ENCODE results near the gene MINPP1.
"Not testable (repeated sequence)": the region's sequence is repeated elsewhere in the genome, so short reads cannot be mapped to it uniquely, and the experiment has no call there.

The MINPP1 gene

DNA sequence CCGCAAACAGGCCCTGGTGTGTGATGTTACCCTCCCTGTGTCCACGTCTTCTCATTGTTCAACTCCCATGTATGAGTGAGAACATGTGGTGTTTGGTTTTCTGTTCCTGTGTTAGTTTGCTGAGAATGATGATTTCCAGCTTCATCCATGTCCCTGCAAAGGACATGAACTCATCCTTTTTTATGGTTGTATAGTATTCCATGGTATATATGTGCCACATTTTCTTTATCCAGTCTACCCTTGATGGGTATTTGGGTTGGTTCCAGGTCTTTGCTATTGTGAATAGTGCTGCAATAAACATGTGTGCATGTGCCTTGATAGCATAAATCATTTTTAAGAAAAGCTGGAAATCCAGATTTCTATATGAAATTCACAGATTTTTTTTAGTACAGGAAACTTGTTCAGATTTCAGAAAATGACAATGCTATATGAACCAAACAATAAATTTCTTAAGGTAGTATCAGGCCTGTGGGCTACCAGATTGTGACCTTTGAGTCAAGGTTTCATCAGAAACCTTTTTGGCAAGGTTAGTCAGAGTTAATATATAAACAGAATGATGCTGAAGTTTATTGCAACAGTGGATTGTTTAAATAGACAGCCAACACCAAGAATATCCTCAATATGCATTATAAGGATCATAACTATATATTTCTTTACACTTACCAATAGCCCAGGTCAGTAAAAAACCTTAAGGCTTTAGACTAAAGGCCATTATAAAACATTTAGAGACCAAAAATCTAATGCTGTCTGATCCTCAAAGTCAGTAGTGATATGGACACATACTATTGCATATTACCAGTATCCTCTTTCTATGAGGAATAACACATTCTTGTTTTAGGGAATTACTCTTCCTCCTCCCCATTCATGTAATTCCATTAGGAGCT lies 86.3 kb downstream of the MINPP1 start:
- TF ChIP-seq ARNT (IDR thresholded peaks at IDR 0.05) (no peak), FOXK2 (IDR thresholded peaks at IDR 0.05) (no peak), FOXM1 (IDR thresholded peaks at IDR 0.05; ENCODE audit: borderline replicate concordance) (no peak), SP1 (IDR thresholded peaks at IDR 0.05) (no peak), HDGF (IDR thresholded peaks at IDR 0.05; ENCODE audit: borderline replicate concordance) (no peak), ELF4 (IDR thresholded peaks at IDR 0.05) (no peak), SUZ12 (IDR thresholded peaks at IDR 0.05) (no peak), TARDBP (IDR thresholded peaks at IDR 0.05) (no peak), CTBP1 (IDR thresholded peaks at IDR 0.05; ENCODE audit: borderline replicate concordance) (no peak)
- CTCF ChIA-PET: no interaction called here
- POLR2A ChIA-PET: no interaction called here
- no peak for DNase-seq (ENCODE audit: extremely low spot score)

DNA sequence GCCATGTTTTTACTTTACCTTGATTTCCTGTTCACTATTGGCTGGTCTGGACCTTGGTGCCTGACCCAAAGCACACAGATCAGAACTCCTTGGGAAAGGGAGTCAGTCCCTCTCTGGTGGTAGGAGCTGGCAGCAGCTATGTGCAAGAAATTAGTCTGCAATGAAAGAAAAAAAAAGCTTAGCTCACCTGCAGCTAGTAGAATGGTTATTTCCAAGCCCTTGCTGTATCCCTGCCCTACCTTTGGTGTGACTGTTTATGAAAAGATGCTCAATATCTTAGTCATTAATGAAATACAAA lies 86.8 kb downstream of the MINPP1 start:
- POLR2A ChIA-PET: no interaction called here
- no peak for DNase-seq (ENCODE audit: extremely low spot score)
- TF ChIP-seq ARNT (IDR thresholded peaks at IDR 0.05): no peak
- no peak for TF ChIP-seq LEF1 (IDR thresholded peaks at IDR 0.05; ENCODE audit: borderline replicate concordance)
- no peak for TF ChIP-seq SP1 (IDR thresholded peaks at IDR 0.05)
- TF ChIP-seq CTBP1 (IDR thresholded peaks at IDR 0.05; ENCODE audit: borderline replicate concordance): no peak
- no peak for TF ChIP-seq BHLHE40 (IDR thresholded peaks at IDR 0.05; ENCODE audit: borderline replicate concordance)
- no peak for TF ChIP-seq HDGF (IDR thresholded peaks at IDR 0.05; ENCODE audit: borderline replicate concordance)
- TF ChIP-seq ELF4 (IDR thresholded peaks at IDR 0.05): no peak
- TF ChIP-seq L3MBTL2 (conservative IDR thresholded peaks at IDR 0.05): no peak
- TF ChIP-seq FOXA1 (IDR thresholded peaks at IDR 0.05): no peak
- TF ChIP-seq, protein P1, sequence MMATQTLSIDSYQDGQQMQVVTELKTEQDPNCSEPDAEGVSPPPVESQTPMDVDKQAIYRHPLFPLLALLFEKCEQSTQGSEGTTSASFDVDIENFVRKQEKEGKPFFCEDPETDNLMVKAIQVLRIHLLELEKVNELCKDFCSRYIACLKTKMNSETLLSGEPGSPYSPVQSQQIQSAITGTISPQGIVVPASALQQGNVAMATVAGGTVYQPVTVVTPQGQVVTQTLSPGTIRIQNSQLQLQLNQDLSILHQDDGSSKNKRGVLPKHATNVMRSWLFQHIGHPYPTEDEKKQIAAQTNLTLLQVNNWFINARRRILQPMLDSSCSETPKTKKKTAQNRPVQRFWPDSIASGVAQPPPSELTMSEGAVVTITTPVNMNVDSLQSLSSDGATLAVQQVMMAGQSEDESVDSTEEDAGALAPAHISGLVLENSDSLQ (IDR thresholded peaks at IDR 0.05): no peak
- TF ChIP-seq TARDBP (IDR thresholded peaks at IDR 0.05): no peak
- no peak for TF ChIP-seq SUZ12 (IDR thresholded peaks at IDR 0.05)
- no peak for TF ChIP-seq NFRKB (IDR thresholded peaks at IDR 0.05)
- no peak for TF ChIP-seq FOXM1 (IDR thresholded peaks at IDR 0.05; ENCODE audit: borderline replicate concordance)
- no peak for TF ChIP-seq FOXK2 (IDR thresholded peaks at IDR 0.05)
- no peak for TF ChIP-seq ZNF384 (IDR thresholded peaks at IDR 0.05)
- CTCF ChIA-PET: no interaction called here

DNA sequence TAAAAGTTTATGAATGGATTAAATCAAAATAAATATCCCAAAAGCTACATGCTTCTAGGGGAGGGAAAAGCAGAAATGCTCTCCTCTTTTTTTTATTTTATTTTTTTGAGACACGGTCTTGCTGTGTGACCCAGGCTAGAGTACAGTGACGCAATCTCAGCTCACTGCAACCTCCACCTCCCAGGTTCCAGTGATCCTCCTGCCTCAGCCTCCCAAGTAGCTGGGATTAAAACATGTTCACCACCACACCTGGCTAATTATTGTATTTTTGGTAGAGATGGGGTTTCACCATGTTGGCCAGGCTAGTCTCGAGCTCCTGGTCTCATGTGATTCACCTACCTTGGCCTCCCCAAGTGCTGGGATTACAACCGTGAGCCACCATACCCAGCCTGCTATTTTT lies 88.2 kb downstream of the MINPP1 start:
- CTCF ChIA-PET; DNase-seq (ENCODE audit: extremely low spot score); POLR2A ChIA-PET: not testable (repeated sequence)

DNA sequence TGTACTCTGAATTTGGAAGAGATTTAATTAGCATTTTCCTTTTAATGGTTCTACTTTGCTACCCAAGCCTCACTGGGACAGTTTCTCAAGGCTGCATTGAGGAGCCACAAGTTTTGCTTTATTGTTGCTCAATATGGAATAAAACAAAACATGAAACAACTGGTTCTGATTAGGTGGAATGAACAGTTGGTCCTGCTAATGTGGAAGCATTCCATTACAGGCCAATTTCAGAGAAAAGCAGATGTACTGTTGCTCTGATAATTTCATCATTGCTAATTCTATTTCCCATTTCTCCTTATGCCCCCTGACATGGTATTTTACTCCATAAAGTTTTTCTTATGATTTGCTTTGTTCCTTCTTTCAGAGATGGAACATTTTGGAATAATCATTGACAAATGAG lies 89.0 kb downstream of the MINPP1 start:
- POLR2A ChIA-PET: no interaction called here
- CTCF ChIA-PET: no interaction called here
- no peak for DNase-seq (ENCODE audit: extremely low spot score)
- TF ChIP-seq, protein P1 (IDR thresholded peaks at IDR 0.05): no peak
- no peak for TF ChIP-seq TARDBP (IDR thresholded peaks at IDR 0.05)

DNA sequence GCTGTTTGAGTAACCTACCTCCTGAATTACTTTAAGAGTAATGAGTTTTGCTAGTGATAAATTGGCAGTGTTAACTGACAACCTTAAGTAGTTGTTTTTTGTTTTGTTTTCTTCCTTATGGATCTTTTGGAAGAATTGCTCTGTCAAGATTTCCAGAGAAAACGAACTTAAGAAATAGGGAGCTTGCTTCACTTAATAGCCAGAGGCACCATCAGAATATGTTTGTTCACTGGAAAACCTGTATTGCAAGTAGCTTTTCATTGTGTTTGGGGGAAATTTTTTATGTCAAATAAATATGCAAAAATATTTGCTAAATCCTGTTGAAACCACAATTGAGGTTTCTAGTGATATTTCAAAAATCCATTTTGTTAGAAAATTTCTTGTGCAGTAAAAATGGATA lies 89.5 kb downstream of the MINPP1 start:
- POLR2A ChIA-PET: no interaction called here
- CTCF ChIA-PET: no interaction called here
- TF ChIP-seq SUZ12 (IDR thresholded peaks at IDR 0.05) (no peak), HDGF (IDR thresholded peaks at IDR 0.05; ENCODE audit: borderline replicate concordance) (no peak), FOXM1 (IDR thresholded peaks at IDR 0.05; ENCODE audit: borderline replicate concordance) (no peak), LEF1 (IDR thresholded peaks at IDR 0.05; ENCODE audit: borderline replicate concordance) (no peak), ZNF384 (IDR thresholded peaks at IDR 0.05) (no peak), TARDBP (IDR thresholded peaks at IDR 0.05) (no peak), L3MBTL2 (conservative IDR thresholded peaks at IDR 0.05) (no peak), FOXA1 (IDR thresholded peaks at IDR 0.05) (no peak), CTBP1 (IDR thresholded peaks at IDR 0.05; ENCODE audit: borderline replicate concordance) (no peak), BHLHE40 (IDR thresholded peaks at IDR 0.05; ENCODE audit: borderline replicate concordance) (no peak), ELF4 (IDR thresholded peaks at IDR 0.05) (no peak), SP1 (IDR thresholded peaks at IDR 0.05) (no peak), NFRKB (IDR thresholded peaks at IDR 0.05) (no peak), FOXK2 (IDR thresholded peaks at IDR 0.05) (no peak), ARNT (IDR thresholded peaks at IDR 0.05) (no peak)
- TF ChIP-seq, protein P1 (IDR thresholded peaks at IDR 0.05): no peak
- DNase-seq (ENCODE audit: extremely low spot score): no peak

DNA sequence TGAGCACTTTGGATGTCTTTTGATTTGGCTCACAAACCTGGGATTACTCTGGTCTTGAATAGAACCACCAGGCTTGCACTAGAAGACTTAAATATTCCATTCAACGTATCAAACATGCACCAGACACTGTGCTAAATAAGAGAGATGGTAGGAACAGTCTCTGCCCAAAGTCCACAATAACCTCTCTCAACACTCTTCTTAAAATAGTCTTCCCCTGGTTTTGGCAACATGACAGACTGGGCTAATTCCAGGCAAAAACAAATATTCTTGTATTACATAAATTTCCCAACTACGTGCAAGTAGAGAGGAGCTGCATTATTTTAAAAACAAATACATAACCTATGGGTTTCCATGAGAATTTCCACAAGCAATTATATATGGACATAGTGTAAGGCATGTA lies 90.2 kb downstream of the MINPP1 start:
- ChIA-PET CTCF (no interaction called here), POLR2A (no interaction called here)
- TF ChIP-seq BHLHE40 (IDR thresholded peaks at IDR 0.05; ENCODE audit: borderline replicate concordance) (no peak), SUZ12 (IDR thresholded peaks at IDR 0.05) (no peak), ARNT (IDR thresholded peaks at IDR 0.05) (no peak), HDGF (IDR thresholded peaks at IDR 0.05; ENCODE audit: borderline replicate concordance) (no peak), ZNF384 (IDR thresholded peaks at IDR 0.05) (no peak), ELF4 (IDR thresholded peaks at IDR 0.05) (no peak), TARDBP (IDR thresholded peaks at IDR 0.05) (no peak), NFRKB (IDR thresholded peaks at IDR 0.05) (no peak), FOXK2 (IDR thresholded peaks at IDR 0.05) (no peak), LEF1 (IDR thresholded peaks at IDR 0.05; ENCODE audit: borderline replicate concordance) (no peak), L3MBTL2 (conservative IDR thresholded peaks at IDR 0.05) (no peak), SP1 (IDR thresholded peaks at IDR 0.05) (no peak), FOXA1 (IDR thresholded peaks at IDR 0.05) (no peak)
- TF ChIP-seq, protein P1 (IDR thresholded peaks at IDR 0.05): no peak
- DNase-seq (ENCODE audit: extremely low spot score): no peak
